ENCODE results near the gene KRT1.

DNA sequence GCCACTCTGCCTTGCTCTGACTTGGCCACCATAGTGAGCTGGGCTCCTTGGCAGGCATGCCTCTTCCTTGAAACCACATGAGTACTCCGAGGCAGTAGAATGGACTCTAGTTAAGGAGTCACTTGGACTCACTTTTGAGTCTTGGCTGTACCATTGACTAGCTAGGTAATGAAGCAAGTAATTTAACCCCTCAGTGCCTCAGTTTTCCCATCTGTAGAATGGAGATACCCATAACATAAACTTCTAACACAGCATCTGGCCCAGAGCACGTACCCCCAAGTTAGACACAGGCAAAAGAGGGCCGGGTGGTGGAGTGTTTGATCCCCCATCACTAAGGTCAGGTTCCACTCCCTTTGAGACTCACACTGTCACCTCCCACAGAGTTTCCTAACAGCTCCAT lies 14.8 kb upstream of the KRT1 start:
- TF ChIP-seq, protein P1, sequence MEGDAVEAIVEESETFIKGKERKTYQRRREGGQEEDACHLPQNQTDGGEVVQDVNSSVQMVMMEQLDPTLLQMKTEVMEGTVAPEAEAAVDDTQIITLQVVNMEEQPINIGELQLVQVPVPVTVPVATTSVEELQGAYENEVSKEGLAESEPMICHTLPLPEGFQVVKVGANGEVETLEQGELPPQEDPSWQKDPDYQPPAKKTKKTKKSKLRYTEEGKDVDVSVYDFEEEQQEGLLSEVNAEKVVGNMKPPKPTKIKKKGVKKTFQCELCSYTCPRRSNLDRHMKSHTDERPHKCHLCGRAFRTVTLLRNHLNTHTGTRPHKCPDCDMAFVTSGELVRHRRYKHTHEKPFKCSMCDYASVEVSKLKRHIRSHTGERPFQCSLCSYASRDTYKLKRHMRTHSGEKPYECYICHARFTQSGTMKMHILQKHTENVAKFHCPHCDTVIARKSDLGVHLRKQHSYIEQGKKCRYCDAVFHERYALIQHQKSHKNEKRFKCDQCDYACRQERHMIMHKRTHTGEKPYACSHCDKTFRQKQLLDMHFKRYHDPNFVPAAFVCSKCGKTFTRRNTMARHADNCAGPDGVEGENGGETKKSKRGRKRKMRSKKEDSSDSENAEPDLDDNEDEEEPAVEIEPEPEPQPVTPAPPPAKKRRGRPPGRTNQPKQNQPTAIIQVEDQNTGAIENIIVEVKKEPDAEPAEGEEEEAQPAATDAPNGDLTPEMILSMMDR (IDR thresholded peaks at IDR 0.05; ENCODE audit: poor library complexity, severe bottlenecking) = no peak
- TF ChIP-seq, protein P2, sequence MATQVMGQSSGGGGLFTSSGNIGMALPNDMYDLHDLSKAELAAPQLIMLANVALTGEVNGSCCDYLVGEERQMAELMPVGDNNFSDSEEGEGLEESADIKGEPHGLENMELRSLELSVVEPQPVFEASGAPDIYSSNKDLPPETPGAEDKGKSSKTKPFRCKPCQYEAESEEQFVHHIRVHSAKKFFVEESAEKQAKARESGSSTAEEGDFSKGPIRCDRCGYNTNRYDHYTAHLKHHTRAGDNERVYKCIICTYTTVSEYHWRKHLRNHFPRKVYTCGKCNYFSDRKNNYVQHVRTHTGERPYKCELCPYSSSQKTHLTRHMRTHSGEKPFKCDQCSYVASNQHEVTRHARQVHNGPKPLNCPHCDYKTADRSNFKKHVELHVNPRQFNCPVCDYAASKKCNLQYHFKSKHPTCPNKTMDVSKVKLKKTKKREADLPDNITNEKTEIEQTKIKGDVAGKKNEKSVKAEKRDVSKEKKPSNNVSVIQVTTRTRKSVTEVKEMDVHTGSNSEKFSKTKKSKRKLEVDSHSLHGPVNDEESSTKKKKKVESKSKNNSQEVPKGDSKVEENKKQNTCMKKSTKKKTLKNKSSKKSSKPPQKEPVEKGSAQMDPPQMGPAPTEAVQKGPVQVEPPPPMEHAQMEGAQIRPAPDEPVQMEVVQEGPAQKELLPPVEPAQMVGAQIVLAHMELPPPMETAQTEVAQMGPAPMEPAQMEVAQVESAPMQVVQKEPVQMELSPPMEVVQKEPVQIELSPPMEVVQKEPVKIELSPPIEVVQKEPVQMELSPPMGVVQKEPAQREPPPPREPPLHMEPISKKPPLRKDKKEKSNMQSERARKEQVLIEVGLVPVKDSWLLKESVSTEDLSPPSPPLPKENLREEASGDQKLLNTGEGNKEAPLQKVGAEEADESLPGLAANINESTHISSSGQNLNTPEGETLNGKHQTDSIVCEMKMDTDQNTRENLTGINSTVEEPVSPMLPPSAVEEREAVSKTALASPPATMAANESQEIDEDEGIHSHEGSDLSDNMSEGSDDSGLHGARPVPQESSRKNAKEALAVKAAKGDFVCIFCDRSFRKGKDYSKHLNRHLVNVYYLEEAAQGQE (IDR thresholded peaks at IDR 0.05; ENCODE audit: borderline replicate concordance) = no peak
- no peak for TF ChIP-seq TAF1 (IDR thresholded peaks at IDR 0.05; ENCODE audit: low read depth)

Data from neural cell (in vitro differentiated cells).